ENCODE results near the gene DDR1.

Gene DDR1

DNA sequence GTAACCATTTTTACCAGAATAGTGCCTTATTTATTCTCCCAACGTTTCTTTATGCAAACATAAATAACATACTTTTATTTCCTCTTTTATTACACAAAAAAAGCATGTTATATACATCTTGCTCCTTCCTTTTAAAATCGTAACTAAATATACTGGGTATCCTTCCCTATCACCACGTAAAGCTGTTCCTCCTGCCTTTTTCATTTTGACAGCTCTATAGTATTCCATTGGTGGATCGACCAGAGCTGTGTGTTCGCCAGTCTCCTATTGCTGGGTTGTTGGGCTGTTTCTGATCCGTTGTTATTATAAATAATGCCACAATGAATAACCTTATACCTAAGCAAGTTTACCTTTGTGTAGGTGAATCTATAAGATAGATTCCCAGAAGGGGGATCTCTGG lies 46.9 kb upstream of the DDR1 start:
- no peak for TF ChIP-seq FOXA1 (IDR thresholded peaks at IDR 0.05)
- TF ChIP-seq HDGF (IDR thresholded peaks at IDR 0.05; ENCODE audit: borderline replicate concordance) = no peak
- TF ChIP-seq TARDBP (IDR thresholded peaks at IDR 0.05) = no peak
- CTCF ChIA-PET = interaction anchor here (1.0 to 1.2 kb wide), 2 partner anchors 243 to 250 kb away, joined by 3 read pairs; no protein-coding TSS in a partner anchor
- POLR2A ChIA-PET = interaction anchor here (0.7 kb wide), 1 partner anchor 69 kb away, joined by 3 read pairs; no protein-coding TSS in a partner anchor
- DNase-seq (ENCODE audit: extremely low spot score) = no peak

DNA sequence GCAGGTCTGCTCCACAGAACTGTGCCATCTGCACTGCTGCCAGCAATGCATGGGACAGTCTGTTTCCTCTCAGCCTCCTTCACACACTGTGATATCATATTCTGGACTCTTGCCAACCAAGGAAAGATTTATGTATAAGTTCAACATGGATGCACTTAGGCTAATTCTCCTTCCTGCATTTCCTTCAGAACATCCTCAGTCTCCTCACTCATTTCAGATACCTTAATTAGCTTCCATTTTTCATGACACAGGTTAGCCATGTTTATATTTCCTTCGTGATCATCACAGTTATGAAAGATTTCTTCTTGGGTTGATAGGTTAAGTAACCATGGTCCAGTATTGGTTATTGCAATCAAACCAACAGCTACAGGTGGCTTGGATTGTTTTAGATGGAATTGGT lies 46.4 kb upstream of the DDR1 start:
- ChIA-PET CTCF (interaction anchor here (0.6 to 1.0 kb wide), 2 partner anchors 10 to 242 kb away, joined by 3 read pairs; no protein-coding TSS in a partner anchor), POLR2A (interaction anchor here (0.7 kb wide), 1 partner anchor 69 kb away, joined by 3 read pairs; no protein-coding TSS in a partner anchor)
- TF ChIP-seq FOXM1 (IDR thresholded peaks at IDR 0.05; ENCODE audit: borderline replicate concordance) = no peak
- no peak for TF ChIP-seq ZNF384 (IDR thresholded peaks at IDR 0.05)
- TF ChIP-seq SP1 (IDR thresholded peaks at IDR 0.05) = no peak
- no peak for TF ChIP-seq NFRKB (IDR thresholded peaks at IDR 0.05)
- no peak for TF ChIP-seq ARNT (IDR thresholded peaks at IDR 0.05)
- TF ChIP-seq BHLHE40 (IDR thresholded peaks at IDR 0.05; ENCODE audit: borderline replicate concordance) = no peak
- no peak for TF ChIP-seq TARDBP (IDR thresholded peaks at IDR 0.05)
- no peak for TF ChIP-seq FOXK2 (IDR thresholded peaks at IDR 0.05)
- TF ChIP-seq ELF4 (IDR thresholded peaks at IDR 0.05) = no peak
- no peak for TF ChIP-seq SUZ12 (IDR thresholded peaks at IDR 0.05)
- TF ChIP-seq, protein P1, sequence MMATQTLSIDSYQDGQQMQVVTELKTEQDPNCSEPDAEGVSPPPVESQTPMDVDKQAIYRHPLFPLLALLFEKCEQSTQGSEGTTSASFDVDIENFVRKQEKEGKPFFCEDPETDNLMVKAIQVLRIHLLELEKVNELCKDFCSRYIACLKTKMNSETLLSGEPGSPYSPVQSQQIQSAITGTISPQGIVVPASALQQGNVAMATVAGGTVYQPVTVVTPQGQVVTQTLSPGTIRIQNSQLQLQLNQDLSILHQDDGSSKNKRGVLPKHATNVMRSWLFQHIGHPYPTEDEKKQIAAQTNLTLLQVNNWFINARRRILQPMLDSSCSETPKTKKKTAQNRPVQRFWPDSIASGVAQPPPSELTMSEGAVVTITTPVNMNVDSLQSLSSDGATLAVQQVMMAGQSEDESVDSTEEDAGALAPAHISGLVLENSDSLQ (IDR thresholded peaks at IDR 0.05) = no peak
- no peak for TF ChIP-seq L3MBTL2 (conservative IDR thresholded peaks at IDR 0.05)
- TF ChIP-seq CTBP1 (IDR thresholded peaks at IDR 0.05; ENCODE audit: borderline replicate concordance) = no peak
- TF ChIP-seq HDGF (IDR thresholded peaks at IDR 0.05; ENCODE audit: borderline replicate concordance) = no peak
- TF ChIP-seq LEF1 (IDR thresholded peaks at IDR 0.05; ENCODE audit: borderline replicate concordance) = no peak
- TF ChIP-seq FOXA1 (IDR thresholded peaks at IDR 0.05) = no peak
- no peak for DNase-seq (ENCODE audit: extremely low spot score)

DNA sequence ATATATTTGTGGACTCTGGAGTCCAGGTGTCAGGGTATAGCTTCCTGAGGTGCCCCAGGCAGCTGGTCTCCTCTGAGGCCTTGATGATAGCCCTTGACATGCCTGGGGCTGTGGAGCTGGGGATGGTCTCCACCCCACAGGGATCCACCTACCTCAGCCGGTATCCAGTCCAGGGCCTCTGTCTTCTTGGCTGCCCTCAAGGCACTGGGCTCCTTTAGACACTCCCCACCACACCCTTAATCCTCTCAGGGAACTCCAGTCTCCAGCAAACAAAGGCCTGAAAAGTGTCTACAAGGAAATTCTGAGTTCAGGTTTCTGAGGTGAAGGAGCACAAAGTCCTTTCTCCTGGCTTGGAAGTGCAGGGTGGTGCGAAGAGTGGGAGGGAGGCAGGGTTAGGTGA lies 44.6 kb upstream of the DDR1 start:
- CTCF ChIA-PET = interaction anchor here (1.3 kb wide), 1 partner anchor 11 kb away, joined by 5 read pairs; no protein-coding TSS in a partner anchor
- no peak for TF ChIP-seq ELF4 (IDR thresholded peaks at IDR 0.05)
- TF ChIP-seq FOXK2 (IDR thresholded peaks at IDR 0.05) = no peak
- TF ChIP-seq LEF1 (IDR thresholded peaks at IDR 0.05; ENCODE audit: borderline replicate concordance) = no peak
- TF ChIP-seq FOXM1 (IDR thresholded peaks at IDR 0.05; ENCODE audit: borderline replicate concordance) = no peak
- TF ChIP-seq TARDBP (IDR thresholded peaks at IDR 0.05) = no peak
- TF ChIP-seq FOXA1 (IDR thresholded peaks at IDR 0.05) = no peak
- no peak for TF ChIP-seq SP1 (IDR thresholded peaks at IDR 0.05)
- TF ChIP-seq HDGF (IDR thresholded peaks at IDR 0.05; ENCODE audit: borderline replicate concordance) = no peak
- no peak for TF ChIP-seq ZNF384 (IDR thresholded peaks at IDR 0.05)
- TF ChIP-seq L3MBTL2 (conservative IDR thresholded peaks at IDR 0.05) = no peak
- TF ChIP-seq CTBP1 (IDR thresholded peaks at IDR 0.05; ENCODE audit: borderline replicate concordance) = no peak
- no peak for TF ChIP-seq NFRKB (IDR thresholded peaks at IDR 0.05)
- POLR2A ChIA-PET = no interaction called here
- no peak for DNase-seq (ENCODE audit: extremely low spot score)

DNA sequence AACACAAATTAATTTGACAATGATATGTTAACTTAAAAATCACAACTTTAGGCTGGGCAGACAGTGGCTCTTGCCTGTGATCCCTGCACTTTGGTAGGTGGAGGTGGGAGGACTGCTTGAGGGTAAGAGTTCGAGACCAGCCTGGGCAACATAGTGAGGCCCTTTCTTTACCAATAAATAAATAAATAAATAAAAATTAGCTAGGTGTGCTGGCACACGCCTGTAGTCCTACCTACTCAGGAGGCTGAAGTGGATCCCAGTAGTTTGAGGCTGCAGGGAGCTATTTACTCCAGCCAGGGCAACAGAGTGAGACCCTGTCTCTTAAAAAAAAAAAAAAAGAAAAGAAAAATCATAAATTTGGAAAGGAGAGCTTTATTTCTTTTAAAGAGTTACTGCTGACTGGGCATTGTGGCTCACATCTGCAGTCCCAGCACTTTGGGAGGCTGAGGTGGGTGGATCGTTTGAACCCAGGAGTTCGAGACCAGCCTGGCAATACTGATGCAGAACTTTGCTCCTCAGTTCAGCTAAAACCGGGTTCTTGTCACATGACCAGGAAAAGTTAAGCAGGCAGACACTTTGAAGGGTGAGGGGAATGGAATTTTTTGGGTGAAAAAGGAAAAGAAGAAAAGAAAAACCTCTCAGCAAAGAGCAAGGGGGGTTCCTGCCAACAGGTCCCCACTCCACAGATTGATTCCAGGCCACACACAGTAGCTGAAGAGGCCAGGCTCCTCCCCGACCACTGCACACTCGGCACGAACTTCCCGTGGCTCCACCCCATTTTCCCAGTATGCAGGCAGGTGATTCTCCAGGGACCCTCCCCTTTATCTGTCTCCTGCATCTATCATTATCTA lies 44.0 kb upstream of the DDR1 start:
- TF ChIP-seq HDGF (IDR thresholded peaks at IDR 0.05; ENCODE audit: borderline replicate concordance) (no peak), CTBP1 (IDR thresholded peaks at IDR 0.05; ENCODE audit: borderline replicate concordance) (no peak), LEF1 (IDR thresholded peaks at IDR 0.05; ENCODE audit: borderline replicate concordance) (no peak), NFRKB (IDR thresholded peaks at IDR 0.05) (no peak), SUZ12 (IDR thresholded peaks at IDR 0.05) (no peak), ZNF384 (IDR thresholded peaks at IDR 0.05) (no peak), L3MBTL2 (conservative IDR thresholded peaks at IDR 0.05) (no peak), SP1 (IDR thresholded peaks at IDR 0.05) (no peak), FOXA1 (IDR thresholded peaks at IDR 0.05) (no peak)
- TF ChIP-seq, protein P1 (IDR thresholded peaks at IDR 0.05) = no peak
- DNase-seq (ENCODE audit: extremely low spot score) = no peak
- POLR2A ChIA-PET = no interaction called here
- CTCF ChIA-PET = interaction anchor here (0.6 to 1.3 kb wide), 4 partner anchors 12 to 468 kb away, joined by 3 to 5 read pairs (median 3); no protein-coding TSS in a partner anchor

DNA sequence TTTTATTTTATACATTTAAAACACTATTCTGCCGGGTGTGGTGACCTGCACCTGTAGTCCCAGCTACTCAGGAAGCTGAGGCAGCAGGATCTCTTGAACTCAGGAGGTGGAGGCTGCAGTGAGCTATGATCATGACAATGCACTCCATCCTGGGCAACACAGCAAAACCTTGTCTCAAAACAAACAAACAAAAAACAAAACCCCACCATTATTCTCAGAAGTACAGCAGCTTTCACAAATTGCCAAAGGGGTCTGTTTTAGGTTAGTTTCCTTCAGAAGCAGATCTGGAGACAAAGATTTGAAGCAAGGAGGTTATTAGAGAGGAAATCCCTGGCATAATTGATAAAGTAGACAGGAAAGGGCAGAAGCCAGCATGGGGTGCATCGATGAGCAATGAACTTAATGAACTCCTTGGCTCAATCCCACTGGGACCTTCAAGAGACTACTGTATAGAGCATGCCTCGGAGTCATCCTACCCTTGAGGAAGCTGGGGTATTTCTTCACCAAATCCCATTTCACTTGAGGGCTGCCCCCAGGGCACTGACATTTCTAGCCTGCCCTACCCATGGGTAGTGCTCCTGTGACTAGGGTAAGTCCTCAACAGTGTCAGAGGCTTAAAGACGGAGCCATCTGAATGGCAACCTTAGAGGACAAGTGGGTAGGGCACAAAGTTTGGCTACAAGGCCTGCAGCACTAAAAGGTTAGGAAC lies 43.2 kb upstream of the DDR1 start:
- POLR2A ChIA-PET = no interaction called here
- TF ChIP-seq SP1 (IDR thresholded peaks at IDR 0.05) (no peak), FOXM1 (IDR thresholded peaks at IDR 0.05; ENCODE audit: borderline replicate concordance) (no peak), ELF4 (IDR thresholded peaks at IDR 0.05) (no peak), BHLHE40 (IDR thresholded peaks at IDR 0.05; ENCODE audit: borderline replicate concordance) (no peak), NFRKB (IDR thresholded peaks at IDR 0.05) (no peak), L3MBTL2 (conservative IDR thresholded peaks at IDR 0.05) (no peak), CTBP1 (IDR thresholded peaks at IDR 0.05; ENCODE audit: borderline replicate concordance) (no peak), FOXK2 (IDR thresholded peaks at IDR 0.05) (no peak)
- TF ChIP-seq, protein P1 (IDR thresholded peaks at IDR 0.05) = no peak
- DNase-seq (ENCODE audit: extremely low spot score) = no peak
- CTCF ChIA-PET = interaction anchor here (0.7 to 1.3 kb wide), 2 partner anchors 12 to 468 kb away, joined by 3 to 5 read pairs; no protein-coding TSS in a partner anchor
